OCI-LY1 (cell line): Measurements from ENCODE around the gene MICB.

ENCODE experiments used
- CTCF ChIP-seq: fragments of 200-600 bp; sonication (generic), shearing (Covaris generic); IDR thresholded peaks from 2 replicates; pipeline ENCODE4 v1.5.1; 2017; ENCODE audit warnings: mild to moderate bottlenecking, antibody characterized with exemption, low read length, moderate library complexity, mixed read lengths
- EZH2 ChIP-seq: fragments of 200-600 bp; sonication (generic), shearing (Covaris generic); IDR thresholded peaks from 2 replicates; pipeline ENCODE4 v1.8.0; 2017; ENCODE audit warnings: borderline replicate concordance, mixed run types, mild to moderate bottlenecking, antibody characterized with exemption, low read length, moderate library complexity, mixed read lengths

GRCh38 chr6:31485055-31485454 is 12.9 kb upstream of the MICB start:
- no peak for TF ChIP-seq CTCF
- TF ChIP-seq EZH2, result no peak
